Measurements from ENCODE around the gene SHISA4.

- no peak for TF ChIP-seq CTCF (IDR thresholded peaks at IDR 0.05)
- no peak for TF ChIP-seq EZH2phosphoT487 (IDR thresholded peaks at IDR 0.05)
- no peak for TF ChIP-seq EZH2 (IDR thresholded peaks at IDR 0.05)
Measured at GRCh38 chr1:201918343-201918742, 29.6 kb downstream of the SHISA4 start.

Measured in neural progenitor cell (in vitro differentiated cells).